ENCODE results near the gene MRPL32.

MRPL32 gene

DNA sequence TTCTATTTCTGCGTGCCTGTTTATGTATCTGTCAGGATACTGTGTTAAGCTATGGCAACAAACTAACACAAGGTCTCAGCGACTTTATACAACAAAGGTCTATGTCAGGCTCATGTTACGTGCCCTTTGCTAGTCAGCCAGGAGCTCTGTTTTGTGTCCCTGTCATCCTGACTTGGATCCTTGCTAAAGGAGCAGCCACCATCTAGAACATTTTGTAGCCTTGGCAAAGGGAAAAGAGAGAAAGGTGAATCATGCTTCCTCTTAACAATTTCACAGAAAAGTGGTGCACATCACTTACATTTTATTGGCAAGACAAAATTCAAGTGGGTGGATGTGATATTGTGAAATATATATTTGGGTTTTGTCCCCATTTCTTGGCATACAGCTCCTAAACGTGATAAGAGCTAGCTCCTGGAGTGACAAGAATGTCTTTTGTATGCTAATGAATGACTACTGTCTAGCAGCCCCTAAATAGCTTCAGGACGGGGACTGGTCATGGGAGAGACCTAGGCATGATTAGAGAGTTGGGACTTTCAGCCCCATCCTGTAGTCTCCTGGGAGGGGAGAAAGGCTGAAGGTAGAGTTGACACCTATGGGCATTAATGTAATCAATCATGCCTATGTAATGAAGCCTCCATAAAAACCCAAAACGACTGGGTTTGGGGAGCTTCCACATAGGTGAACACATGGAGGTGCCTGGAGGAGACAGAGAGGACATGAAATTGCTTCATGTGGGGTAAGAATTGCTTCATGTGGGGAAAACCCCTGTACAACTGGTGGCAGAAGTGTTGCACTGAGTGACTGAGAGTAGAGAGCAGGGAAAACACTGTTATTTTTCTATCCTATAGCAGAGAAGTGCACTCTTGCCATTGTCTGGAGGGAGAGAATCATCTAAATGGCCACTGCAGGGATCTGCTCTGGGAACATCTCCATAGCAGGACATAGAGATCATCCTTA is 33.0 kb downstream of the MRPL32 start:
- DNase-seq (ENCODE audit: low read depth in 2 of 2) = no peak

DNA sequence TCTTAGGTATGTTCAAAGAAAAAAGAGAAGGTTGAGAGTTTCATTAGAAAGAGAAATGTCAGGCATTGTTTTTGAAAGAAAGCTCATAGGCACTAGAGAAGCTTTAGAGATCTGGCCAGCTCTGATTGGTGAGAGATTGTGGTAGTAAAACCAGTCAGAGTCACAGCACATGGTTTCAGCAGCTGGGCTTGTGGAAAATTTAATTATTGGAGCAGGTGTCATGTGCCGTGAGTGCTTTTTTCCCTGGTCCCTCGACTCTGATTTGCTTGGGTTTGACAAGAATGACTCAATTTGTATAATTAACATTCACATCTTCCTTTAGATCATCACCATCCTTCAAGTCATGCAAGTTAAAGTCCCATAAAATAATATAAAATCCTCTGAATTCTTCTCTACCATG is 35.2 kb downstream of the MRPL32 start:
- DNase-seq (ENCODE audit: low read depth in 2 of 2) = no peak

DNA sequence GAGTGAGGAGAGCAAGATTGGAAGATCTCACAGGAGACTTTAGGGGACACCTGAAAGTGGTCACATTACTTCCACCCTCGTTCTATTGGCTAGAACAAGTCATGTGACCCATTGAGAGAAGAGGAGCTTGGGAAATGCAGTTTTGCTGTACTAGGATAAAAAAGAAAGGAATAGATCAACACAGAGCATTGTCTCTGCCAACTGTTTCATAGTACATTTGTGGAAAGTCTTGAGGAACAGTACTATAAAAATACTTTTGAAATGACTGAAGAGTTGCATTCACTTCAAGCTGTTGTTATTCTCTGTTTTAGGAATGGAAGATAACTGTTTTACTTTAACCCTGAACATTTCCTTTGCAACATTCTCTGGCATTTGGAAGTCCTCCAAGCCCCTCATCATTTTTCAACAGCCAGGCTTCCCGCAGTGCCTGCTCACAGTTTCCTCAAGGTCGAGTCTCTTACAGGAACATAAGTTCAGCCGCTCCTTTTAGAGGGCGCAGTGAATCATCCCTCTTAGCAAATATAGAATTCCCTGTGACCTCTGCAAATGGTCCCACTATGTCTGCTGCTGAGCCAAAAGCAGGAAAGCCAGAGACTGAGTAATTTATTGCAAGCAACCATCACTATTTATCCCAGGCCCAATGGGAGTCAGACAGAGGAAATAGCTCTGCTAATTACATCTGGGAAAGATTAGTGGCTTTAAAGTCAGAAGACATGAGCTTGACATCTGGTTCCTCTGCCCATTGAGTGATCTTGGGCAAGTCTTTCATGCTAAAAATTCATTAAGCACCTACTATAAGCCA is 40.7 kb downstream of the MRPL32 start:
- peak; percentile 100 for DNase-seq (ENCODE audit: low read depth in 2 of 2)

DNA sequence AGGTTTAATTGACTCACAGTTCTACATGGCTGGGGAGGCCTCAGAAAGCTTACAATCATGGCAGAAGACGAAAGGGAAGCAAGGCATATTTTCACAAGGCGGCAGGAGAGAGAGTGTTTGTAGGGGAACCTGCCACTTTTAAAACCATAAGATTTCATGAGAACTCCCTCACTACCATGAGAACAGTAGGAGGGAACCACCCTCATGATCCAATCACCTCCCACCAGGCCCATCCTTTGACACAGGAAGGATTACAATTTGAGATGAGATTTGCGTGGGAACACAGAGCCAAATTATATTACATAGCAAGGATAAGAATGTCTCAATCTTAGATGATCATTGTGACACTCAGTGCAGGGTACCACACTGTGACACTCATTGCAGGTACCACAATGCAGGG is 44.2 kb downstream of the MRPL32 start:
- DNase-seq (ENCODE audit: low read depth in 2 of 2) = no peak

DNA sequence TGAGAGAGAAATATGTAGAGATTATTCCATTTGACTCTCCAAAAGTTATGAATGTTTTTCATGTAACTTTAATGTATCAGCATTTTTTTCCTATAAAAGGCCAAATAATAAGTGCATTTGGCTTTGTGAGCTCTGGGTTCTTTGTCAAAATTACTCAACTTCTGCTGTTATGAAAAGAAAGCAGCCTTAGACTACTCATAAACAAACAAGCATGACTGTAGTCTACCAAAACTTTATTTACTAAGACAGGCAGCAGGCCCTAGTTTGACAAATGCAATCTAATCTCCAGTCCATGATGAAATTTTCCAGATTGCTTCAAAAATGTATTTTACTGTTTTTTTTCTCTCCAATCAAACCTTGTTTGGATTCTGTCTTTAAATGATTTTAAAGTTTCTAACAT is 46.3 kb downstream of the MRPL32 start:
- no peak for DNase-seq (ENCODE audit: low read depth in 2 of 2)

- DNase-seq (ENCODE audit: low read depth in 2 of 2) = no peak
Measured at GRCh38 chr7:42980084-42980483, 47.9 kb downstream of the MRPL32 start.

DNA sequence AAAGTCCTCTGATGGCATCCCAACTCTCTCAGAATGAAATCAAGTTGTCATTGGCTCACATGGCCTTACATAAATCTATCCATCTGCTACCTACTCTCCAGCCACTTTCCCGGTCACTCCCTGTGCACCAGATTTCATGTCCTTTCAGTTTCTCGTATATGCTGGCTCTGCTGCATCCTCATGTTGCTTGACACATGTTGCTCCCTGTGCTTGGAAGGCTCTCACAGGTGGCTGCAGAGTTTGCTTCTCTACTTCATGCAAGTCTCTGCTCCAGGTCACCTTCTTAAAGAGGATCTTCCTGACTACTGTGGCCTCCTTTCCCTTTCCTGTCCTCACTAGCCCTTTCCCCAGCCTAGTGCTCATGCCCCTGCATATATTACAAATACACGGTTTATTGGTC is 48.3 kb downstream of the MRPL32 start:
- no peak for DNase-seq (ENCODE audit: low read depth in 2 of 2)

- no peak for DNase-seq (ENCODE audit: low read depth in 2 of 2)
Measured at GRCh38 chr7:42981601-42982000, 49.4 kb downstream of the MRPL32 start.

DNA sequence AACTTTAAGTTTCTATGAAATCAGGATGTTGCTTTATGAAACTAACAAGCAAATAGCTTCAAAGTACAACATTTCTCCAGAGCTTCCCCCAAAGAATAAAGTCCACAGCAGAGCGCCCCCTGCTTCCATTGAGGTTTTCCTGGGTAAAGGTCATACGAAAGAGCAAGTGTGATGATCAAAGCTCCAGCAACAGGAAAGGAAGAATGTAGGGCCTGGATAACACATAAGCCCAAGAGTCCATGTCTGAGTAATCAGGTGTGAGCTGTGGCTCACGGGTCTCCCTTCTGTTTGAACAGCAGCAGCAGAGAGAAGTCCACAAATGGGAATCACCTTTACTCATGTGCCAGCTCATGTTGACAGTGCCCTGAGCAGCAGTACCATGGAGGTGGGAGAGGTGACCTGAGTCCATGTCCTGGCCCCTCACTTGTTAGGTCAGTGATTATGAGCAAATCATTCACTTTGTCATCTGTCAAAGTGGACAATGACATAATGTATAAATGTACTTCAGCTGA is 50.5 kb downstream of the MRPL32 start:
- no peak for DNase-seq (ENCODE audit: low read depth in 2 of 2)

DNA sequence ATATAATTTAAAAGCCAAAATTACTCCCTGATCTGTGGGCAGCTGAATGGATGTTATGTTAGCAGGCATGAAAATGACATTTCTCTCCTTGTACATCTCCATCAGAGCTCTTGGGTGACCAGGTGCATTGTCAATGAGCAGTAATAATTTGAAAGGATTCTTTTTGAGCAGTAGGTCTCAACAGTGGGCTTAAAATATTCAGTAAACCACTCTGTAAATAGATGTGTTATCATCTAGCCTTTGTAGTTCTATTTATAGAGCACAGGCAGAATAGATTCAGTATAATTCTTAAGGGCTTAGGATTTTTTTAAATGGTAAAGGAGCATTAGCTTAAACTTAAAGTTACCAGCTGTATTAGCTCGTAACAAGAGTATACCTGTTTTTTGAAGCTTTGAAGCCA is 52.0 kb downstream of the MRPL32 start:
- DNase-seq (ENCODE audit: low read depth in 2 of 2) = no peak

- DNase-seq (ENCODE audit: low read depth in 2 of 2) = no peak
Measured at GRCh38 chr7:42986213-42986612, 54.0 kb downstream of the MRPL32 start.

DNA sequence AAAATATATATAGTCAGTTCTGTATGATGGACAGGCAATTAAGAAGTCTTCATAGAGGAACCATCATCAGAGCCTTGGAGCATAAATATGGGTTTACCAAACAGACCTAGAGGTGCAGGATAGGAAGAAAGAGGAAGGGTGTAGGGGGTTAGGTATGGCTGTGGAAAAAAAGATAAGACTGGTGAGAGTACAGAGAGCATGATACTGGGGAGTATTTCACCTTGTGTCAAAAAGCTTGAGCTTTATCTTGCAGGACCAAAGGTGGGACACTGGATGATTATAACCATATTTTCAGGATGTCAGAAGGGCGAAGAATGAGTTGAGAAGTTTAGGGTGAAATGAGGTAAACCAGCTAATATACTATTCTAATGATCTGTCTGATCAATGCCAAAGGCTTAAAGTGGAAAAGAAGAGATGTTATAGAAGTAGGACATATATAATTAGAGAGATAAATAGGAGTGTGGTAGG is 54.6 kb downstream of the MRPL32 start:
- no peak for DNase-seq (ENCODE audit: low read depth in 2 of 2)

All from fibroblast of skin of left quadriceps (primary cell).